Activated B cell treated with CpG ODN at 0.5 μM for 24 hours (primary cell): Measurements from ENCODE around the gene TBC1D9. TPM values are rescaled to one million over a fixed set of nuclear protein-coding genes. Genes with fewer than 3 reads are reported as not detected.
A peak's percentile ranks its signal among the peaks of the same experiment; 100 is the strongest.

ENCODE experiments used
- ATAC-seq: fragments of 200-7000 bp; cut with Tn5 transposase; one replicate; pipeline ENCODE4 v1.10.0; 2021; ENCODE audit warnings: low read depth, mild to moderate bottlenecking, moderate library complexity
- CTCF ChIA-PET: fragments of 350-600 bp; sonication (Branson Sonifier 250); formaldehyde crosslinking; loops from one replicate; lab custom pipeline; 2021; ENCODE audit warnings: antibody characterized with exemption; lab: Charles Lee
- POLR2A ChIA-PET: fragments of 350-600 bp; sonication (Branson Sonifier 250); formaldehyde crosslinking; loops from one replicate; lab custom pipeline; 2021; ENCODE audit warnings: antibody characterized with exemption; lab: Charles Lee
- DNase-seq: peaks from one replicate; pipeline ENCODE4 v3.0.0; 2022
- H3K27ac Mint-ChIP-seq: one replicate; pipeline ENCODE4 v1.8.0; 2020; ENCODE audit warnings: mixed read lengths
- H3K27me3 Mint-ChIP-seq: one replicate; pipeline ENCODE4 v1.8.0; 2021; ENCODE audit warnings: mixed read lengths
- H3K36me3 Mint-ChIP-seq: one replicate; pipeline ENCODE4 v1.8.0; 2021; ENCODE audit warnings: low read depth, mixed read lengths
- H3K4me1 Mint-ChIP-seq: one replicate; pipeline ENCODE4 v1.8.0; 2021; ENCODE audit warnings: mixed read lengths
- H3K4me3 Mint-ChIP-seq: one replicate; pipeline ENCODE4 v1.8.0; 2020; ENCODE audit warnings: mild to moderate bottlenecking, mixed read lengths
- H3K9me3 Mint-ChIP-seq: one replicate; pipeline ENCODE4 v1.8.0; 2020; ENCODE audit warnings: mixed read lengths
- intact Hi-C: fragments of 100-400 bp; cut with micrococcal nuclease; formaldehyde crosslinking; loops from one replicate; pipeline ENCODE4 v1.15.1; 2024
- total RNA-seq: library from RNA; stranded (reverse); gene quantifications from 2 replicates; pipeline ENCODE4 v1.2.3, GENCODE V29; 2022
- TF ChIP-seq, protein P1 (sequence below): fragments of 200-600 bp; IDR thresholded peaks from one replicate; pipeline ENCODE4 v1.8.0; 2022; ENCODE audit warnings: antibody characterized with exemption, mild to moderate bottlenecking

TBC1D9 gene
- total RNA-seq, 1 donor from 2014 or later: 46.0 TPM

DNA sequence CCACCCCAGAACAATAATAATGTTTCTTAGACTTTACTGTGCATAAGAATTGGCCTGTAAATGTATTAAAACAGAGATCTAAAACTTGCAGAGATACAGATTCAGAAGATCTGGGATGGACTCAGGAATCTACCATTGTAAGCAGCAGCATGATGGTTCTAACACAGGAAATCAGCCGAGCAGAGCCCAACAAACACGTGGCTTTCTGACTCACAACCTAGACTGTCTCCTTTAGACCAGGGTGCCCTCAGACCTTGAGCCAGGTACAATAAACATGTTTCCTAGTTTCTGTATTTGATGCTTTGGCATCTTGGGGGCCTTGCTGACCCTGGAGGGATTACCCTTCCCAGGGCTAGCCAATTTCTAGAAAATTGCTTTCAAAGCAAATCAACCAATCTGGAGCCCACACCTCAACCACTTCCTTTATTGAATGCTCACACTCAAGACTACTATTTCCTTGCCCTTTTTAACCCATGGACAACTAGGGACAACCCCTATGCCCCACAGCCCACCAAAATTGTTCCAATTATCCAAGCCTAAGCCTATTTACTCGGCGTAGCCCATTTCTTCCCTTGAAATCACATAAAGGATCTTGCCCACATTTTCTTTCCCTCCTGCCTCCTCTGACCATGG lies 80.5 kb downstream of the TBC1D9 start:
- POLR2A ChIA-PET: interaction anchor here (1.1 kb wide), 1 partner anchor 115 kb away, joined by 3 read pairs; no protein-coding TSS in a partner anchor
- peaks cover 83% of the 10 kb centered on the region for H3K36me3 Mint-ChIP-seq
- no peak for DNase-seq
- no peaks in the 10 kb centered on the region for H3K27me3 Mint-ChIP-seq
- TF ChIP-seq, protein P1, sequence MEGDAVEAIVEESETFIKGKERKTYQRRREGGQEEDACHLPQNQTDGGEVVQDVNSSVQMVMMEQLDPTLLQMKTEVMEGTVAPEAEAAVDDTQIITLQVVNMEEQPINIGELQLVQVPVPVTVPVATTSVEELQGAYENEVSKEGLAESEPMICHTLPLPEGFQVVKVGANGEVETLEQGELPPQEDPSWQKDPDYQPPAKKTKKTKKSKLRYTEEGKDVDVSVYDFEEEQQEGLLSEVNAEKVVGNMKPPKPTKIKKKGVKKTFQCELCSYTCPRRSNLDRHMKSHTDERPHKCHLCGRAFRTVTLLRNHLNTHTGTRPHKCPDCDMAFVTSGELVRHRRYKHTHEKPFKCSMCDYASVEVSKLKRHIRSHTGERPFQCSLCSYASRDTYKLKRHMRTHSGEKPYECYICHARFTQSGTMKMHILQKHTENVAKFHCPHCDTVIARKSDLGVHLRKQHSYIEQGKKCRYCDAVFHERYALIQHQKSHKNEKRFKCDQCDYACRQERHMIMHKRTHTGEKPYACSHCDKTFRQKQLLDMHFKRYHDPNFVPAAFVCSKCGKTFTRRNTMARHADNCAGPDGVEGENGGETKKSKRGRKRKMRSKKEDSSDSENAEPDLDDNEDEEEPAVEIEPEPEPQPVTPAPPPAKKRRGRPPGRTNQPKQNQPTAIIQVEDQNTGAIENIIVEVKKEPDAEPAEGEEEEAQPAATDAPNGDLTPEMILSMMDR: no peak
- H3K4me1 Mint-ChIP-seq: peaks cover 15% of the 10 kb centered on the region
- intact Hi-C loops: loop anchor here (2.0 kb wide), 1 partner anchor 175 kb away; no protein-coding TSS in a partner anchor
- CTCF ChIA-PET: no interaction called here
- H3K27ac Mint-ChIP-seq: peak overlapping the region; percentile 80
- ATAC-seq: peak; percentile 71
- no peaks in the 10 kb centered on the region for H3K9me3 Mint-ChIP-seq
- H3K4me3 Mint-ChIP-seq: no peak overlapping the region

DNA sequence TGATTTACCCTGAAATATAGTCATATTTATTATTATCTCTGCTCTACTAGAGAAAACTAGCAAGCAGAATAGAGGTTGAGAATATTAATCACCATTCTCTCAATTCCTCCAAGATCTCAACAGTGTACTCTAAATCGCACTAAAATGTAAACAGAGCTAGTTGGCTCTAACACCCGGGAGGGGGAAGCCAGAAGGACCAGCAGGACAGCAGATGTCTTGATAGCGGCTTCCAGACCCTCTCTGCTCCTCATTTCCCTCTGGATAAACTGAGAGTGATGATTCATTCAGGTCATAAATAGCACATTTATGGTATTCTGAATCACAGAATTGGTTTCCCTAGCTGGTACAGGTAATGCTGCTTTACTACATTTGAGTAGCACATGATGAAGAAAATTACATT lies 82.5 kb downstream of the TBC1D9 start:
- H3K4me1 Mint-ChIP-seq: peaks cover 21% of the 10 kb centered on the region
- H3K36me3 Mint-ChIP-seq: peaks cover 86% of the 10 kb centered on the region
- H3K9me3 Mint-ChIP-seq: no peaks in the 10 kb centered on the region
- H3K27me3 Mint-ChIP-seq: no peaks in the 10 kb centered on the region
- intact Hi-C loops: loop anchor here (2.0 to 5.0 kb wide), 2 partner anchors 69 to 177 kb away; no protein-coding TSS in a partner anchor
- ATAC-seq (no peak), DNase-seq (no peak)
- CTCF ChIA-PET: interaction anchor here (1.7 kb wide), 1 partner anchor 36 kb away, joined by 4 read pairs; no protein-coding TSS in a partner anchor
- POLR2A ChIA-PET: no interaction called here
- TF ChIP-seq, protein P1: no peak
- H3K27ac Mint-ChIP-seq: no peak overlapping the region
- H3K4me3 Mint-ChIP-seq: no peak overlapping the region

DNA sequence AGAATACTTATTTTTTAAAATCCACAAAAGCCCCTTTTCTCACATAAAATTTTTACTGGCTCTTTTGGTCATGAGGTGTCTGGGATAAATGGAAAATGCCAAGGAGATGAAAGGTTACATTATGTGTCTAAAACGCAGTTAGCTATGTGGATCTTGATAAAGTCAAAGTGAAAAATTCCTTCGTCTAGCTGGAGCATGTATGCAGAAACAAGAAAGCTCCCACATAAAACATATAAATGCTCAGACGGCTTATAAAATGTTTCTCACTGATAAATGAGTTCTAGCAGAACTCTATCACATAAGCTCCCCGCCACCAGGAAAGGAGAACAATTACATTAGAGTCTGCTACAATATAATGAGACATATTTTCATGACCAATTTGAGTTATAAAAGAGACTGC lies 83.8 kb downstream of the TBC1D9 start:
- Mint-ChIP-seq H3K4me1 (peaks cover 20% of the 10 kb centered on the region), H3K36me3 (peaks cover 85% of the 10 kb centered on the region), H3K27ac (no peak overlapping the region), H3K9me3 (no peaks in the 10 kb centered on the region), H3K27me3 (no peaks in the 10 kb centered on the region), H3K4me3 (no peak overlapping the region)
- TF ChIP-seq, protein P1: no peak
- ChIA-PET CTCF (interaction anchor here (0.7 to 1.7 kb wide), 2 partner anchors 37 to 108 kb away, joined by 3 to 4 read pairs; no protein-coding TSS in a partner anchor), POLR2A (interaction anchor here (0.9 kb wide), 1 partner anchor 8 kb away, joined by 5 read pairs; no protein-coding TSS in a partner anchor)
- intact Hi-C loops: loop anchor here (5.0 kb wide), 1 partner anchor 70 kb away; no protein-coding TSS in a partner anchor
- no peak for ATAC-seq
- DNase-seq: no peak

DNA sequence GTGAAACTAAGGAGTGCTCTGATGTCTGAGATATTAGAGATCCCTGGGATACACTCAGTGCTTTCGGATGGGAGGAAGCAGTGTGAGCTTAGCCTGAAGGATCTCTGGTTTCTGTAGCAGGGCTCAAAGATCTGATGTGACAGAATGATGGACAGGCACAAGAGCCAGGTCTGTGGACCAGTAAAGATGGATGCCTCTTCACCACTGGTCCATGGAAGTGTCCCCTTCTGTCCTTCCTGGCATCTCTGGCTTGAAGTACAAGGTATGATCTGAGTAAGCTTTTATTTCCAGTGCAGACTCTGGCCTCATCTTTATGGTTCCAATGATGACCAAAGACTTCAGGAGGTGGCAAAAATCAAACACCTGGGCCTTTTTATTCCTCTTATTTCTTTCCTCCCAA lies 88.1 kb downstream of the TBC1D9 start:
- CTCF ChIA-PET: no interaction called here
- TF ChIP-seq, protein P1: no peak
- no peak overlapping the region for H3K4me3 Mint-ChIP-seq
- no peaks in the 10 kb centered on the region for H3K9me3 Mint-ChIP-seq
- POLR2A ChIA-PET: no interaction called here
- peaks cover 81% of the 10 kb centered on the region for H3K36me3 Mint-ChIP-seq
- no peak overlapping the region for H3K27ac Mint-ChIP-seq
- peaks cover 15% of the 10 kb centered on the region for H3K4me1 Mint-ChIP-seq
- intact Hi-C loops: no loop called here
- H3K27me3 Mint-ChIP-seq: no peaks in the 10 kb centered on the region
- DNase-seq: no peak
- no peak for ATAC-seq

DNA sequence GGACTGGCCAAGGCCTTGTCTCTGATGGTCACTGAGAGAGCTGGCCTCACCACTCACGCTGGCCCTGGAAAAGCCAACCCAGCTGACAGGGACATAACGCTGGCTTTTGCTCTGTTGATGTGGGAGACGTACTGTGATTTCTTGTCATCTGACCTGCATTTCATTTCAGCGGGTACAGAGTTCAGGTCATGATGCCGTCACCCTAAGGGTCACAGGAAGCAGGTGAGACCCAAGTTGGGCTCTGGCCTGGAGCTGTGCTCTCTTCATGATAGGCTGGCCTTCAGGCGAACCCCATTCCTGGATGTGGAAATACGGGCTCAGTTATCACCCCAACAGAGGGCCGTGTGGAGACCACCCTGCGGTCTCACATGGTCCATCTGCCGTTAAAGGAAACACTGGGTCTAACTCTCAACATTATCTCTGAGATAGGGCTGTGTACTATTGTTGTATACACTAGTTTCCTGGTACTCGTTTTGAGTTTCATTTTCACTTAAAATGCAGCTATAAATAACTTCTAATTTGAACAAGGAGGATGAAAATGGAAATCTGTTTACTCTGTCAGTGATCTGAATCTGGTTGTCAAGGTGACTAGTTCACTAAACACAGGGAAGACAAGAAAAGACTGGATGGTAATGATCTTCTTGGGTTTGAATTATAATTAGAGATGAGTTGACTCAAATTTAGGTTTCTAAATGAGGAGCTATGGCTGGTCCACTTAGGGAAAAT lies 89.1 kb downstream of the TBC1D9 start:
- DNase-seq (no peak), ATAC-seq (no peak)
- Mint-ChIP-seq H3K27me3 (no peaks in the 10 kb centered on the region), H3K27ac (peak overlapping the region; percentile 64), H3K36me3 (peaks cover 82% of the 10 kb centered on the region), H3K9me3 (no peaks in the 10 kb centered on the region), H3K4me1 (peaks cover 17% of the 10 kb centered on the region), H3K4me3 (no peak overlapping the region)
- intact Hi-C loops: no loop called here
- ChIA-PET CTCF (no interaction called here), POLR2A (no interaction called here)
- TF ChIP-seq, protein P1: no peak
